A549 treated with Mapracorat at 1 μM for 4 hours (cell line): ENCODE data around the gene ACTN2. TPM values are rescaled to one million over a fixed set of nuclear protein-coding genes. Genes with fewer than 3 reads are reported as not detected.

Experiments used
- total RNA-seq: library from RNA; stranded (reverse); fragments of 200-300 nt; extraction: Qiagen RNA extraction; gene quantifications from 5 replicates; pipeline ENCODE4 v1.2.3, GENCODE V29; 2022

The ACTN2 gene
- total RNA-seq, result 0.14 TPM in 1 of 5 replicates, not detected in the others

DNA sequence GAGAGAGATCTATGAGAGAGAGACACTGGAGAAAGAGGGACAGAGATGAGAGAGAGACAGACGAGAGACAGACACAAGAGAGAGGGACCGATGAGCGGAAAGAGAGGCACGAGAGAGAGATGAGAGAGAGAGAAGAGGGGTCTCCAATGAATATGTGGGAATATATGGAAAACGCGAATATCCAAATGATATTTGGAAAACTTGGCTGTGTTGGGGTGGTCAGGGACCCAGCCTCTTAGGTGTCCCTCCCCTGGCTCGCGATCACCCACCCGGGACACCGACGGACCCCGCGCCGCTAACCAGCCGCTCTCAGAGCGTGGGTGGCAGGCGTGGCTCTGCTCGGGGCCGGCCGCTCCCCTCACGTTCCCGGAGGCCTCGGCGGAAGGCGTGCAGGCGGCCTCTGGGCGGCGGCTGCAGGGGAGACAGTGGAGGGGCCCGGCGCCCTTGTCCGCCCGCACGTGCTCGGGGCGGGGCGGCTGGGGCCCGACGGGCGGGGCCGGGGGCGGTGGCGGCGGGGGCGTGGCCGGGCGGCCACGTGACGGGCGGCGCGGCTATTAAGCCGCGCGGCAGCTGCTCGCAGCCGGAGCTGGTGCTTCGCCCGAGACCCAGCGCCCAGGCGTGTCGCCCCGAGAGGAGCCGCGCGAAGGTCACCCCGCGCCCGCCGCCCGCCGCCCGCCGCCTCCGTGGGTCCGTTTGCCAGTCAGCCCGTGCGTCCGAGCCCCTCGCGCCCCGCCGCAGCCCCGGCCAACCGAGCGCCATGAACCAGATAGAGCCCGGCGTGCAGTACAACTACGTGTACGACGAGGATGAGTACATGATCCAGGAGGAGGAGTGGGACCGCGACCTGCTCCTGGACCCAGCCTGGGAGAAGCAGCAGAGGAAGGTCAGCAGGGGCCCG lies at the start of gene ACTN2:
Gene ACTN2, plus strand, starts transcription at position 583 of the 898 bp plus-strand sequence. Its CDS starts 175 bp downstream, at position 758.

GRCh38 chr1:236795035-236795756 lies 108.9 kb downstream of the ACTN2 start, which contains the start of gene MTR:
Gene MTR, plus strand, starts transcription at chr1:236795292. Its CDS starts 412 bp downstream, at chr1:236795704.

Other genes starting within 250 kb of the ACTN2 start
- gene LGALS8, start 162.5 kb upstream of the ACTN2 start, total RNA-seq, result 27.9 to 38.1 TPM (median 31.8 TPM) in 5 replicates
- 21.8 to 27.8 TPM (median 25.4 TPM) in 5 replicates for gene HEATR1, start 82.0 kb upstream of the ACTN2 start, total RNA-seq
- 4.3 to 6.8 TPM (median 6.4 TPM) in 5 replicates for gene MTR, start 108.8 kb downstream of the ACTN2 start, total RNA-seq